ENCODE results near the gene FOXM1.

Gene FOXM1

DNA sequence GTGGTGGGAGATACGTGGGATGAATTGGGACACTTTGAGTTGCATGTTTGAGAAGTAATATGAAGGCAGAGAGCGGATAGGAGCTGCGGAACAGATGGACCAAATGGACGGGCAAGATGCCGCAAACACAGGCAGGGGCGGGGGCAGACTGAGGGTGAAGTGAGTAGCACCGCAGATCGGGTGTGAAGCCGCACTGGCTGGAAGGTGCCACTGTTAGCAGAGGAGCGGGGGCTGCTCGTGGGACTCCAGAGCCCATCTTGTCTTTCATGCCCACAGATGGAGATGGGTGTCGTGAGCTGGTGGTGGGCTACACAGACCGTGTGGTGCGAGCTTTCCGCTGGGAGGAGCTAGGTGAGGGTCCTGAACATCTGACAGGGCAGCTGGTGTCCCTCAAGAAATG, 57.2 kb downstream of the FOXM1 start:
- TF ChIP-seq, protein P1, sequence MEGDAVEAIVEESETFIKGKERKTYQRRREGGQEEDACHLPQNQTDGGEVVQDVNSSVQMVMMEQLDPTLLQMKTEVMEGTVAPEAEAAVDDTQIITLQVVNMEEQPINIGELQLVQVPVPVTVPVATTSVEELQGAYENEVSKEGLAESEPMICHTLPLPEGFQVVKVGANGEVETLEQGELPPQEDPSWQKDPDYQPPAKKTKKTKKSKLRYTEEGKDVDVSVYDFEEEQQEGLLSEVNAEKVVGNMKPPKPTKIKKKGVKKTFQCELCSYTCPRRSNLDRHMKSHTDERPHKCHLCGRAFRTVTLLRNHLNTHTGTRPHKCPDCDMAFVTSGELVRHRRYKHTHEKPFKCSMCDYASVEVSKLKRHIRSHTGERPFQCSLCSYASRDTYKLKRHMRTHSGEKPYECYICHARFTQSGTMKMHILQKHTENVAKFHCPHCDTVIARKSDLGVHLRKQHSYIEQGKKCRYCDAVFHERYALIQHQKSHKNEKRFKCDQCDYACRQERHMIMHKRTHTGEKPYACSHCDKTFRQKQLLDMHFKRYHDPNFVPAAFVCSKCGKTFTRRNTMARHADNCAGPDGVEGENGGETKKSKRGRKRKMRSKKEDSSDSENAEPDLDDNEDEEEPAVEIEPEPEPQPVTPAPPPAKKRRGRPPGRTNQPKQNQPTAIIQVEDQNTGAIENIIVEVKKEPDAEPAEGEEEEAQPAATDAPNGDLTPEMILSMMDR (conservative IDR thresholded peaks at IDR 0.05; ENCODE audit: low read depth, low read length), result no peak
- no peak overlapping the region for H3K4me3 ChIP-seq (ENCODE audit: low read length)
- no peak for DNase-seq (ENCODE audit: low read depth)

DNA sequence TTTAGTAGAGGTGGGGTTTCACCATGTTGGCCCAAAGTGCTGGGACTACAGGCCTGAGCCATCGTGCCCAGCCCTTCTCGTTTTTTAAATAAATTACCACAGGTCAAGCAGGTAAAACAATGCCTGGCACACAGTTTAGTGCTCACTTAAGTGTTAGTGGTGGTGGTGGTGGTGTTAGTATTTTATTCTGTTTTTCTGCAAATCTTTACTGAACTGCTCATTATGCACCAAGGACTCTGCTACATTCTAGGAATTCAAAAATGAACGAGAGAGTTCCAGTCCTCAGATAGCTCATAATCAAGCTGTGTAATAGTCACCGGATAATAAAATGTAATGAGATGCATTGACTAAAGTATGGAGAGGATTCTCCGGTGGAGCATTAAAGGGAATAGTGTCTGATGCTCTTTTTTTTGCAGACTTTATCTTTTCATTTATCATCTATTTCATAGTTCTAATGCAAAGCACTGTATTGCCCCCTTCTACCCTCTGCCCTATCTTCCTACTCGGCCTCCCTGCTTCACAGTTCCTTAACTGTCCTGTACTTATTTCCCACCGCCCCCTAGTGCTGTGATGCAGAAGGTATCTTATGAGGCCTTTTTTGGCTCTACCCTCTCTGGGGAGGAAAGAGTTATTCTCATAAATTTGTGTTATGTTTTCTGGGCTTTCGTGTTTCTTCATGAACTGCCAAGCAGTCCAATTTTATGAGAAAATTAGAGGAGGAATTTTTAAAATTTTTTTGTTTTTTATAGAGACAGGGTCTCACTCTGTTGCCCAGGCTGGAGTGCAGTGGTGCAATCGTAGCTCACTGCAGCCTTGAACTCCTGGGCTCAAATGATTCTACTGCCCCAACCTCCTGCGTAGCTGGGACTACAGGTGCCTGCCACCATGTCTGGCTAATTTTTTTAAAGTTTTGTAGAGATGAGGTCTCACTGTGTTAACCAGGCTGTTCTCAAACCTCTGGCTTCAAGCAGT, 63.5 kb downstream of the FOXM1 start:
- no peak for DNase-seq (ENCODE audit: low read depth)
- peak overlapping the region; percentile 95 for H3K4me3 ChIP-seq (ENCODE audit: low read length)
- TF ChIP-seq, protein P1 (conservative IDR thresholded peaks at IDR 0.05; ENCODE audit: low read depth, low read length), result peak; percentile 82

DNA sequence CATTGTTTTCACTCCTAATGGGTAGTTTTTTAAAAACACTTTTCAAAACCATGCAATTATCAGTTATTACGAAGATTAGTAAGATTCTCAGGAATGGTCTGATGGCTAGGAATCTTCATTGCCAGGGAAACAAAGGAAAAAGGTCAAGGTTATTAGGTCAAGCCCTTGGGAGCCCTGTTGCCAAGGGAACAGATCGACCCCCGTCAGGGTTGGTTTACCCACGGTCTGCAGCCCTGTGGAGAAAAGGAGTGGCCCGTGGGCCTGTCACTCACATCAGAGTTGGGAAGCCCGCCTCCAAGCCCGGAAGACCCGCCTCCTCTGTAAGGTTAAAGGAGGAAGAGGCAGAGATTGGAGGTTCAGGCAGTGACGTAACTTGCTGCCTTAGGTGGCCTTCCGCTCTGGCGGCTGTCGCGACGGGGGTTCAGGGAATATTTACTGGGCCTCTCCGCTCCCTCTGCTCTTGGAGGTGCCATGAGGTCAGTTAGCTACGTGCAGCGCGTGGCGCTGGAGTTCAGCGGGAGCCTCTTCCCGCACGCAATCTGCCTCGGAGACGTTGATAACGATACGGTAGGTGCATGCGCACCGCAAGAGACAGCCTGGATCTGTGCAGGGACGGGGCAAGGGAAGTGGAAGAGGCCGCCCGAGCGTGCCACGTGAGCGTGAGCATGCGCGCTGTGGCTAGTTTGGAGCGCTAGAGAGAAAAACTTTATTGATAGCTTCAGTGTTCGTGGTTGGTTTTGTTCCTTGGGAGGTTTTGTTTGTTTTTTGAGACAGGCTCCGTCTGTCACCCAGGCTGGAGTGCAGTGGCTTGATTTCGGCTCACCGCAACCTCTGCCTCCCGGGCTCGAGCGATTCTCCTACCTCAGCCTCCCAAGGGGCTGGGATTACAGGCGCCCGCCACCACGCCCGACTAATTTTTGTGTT, 64.4 kb downstream of the FOXM1 start, which contains the start of gene ITFG2:
Gene ITFG2, plus strand, starts transcription at position 379 of the 924 bp plus-strand sequence. Its CDS starts 93 bp downstream, at position 472.
- TF ChIP-seq, protein P1 (conservative IDR thresholded peaks at IDR 0.05; ENCODE audit: low read depth, low read length), result no peak
- H3K4me3 ChIP-seq (ENCODE audit: low read length), result peak within 1 kb of the TSS; percentile 95
- peak; percentile 92 for DNase-seq (ENCODE audit: low read depth)

DNA sequence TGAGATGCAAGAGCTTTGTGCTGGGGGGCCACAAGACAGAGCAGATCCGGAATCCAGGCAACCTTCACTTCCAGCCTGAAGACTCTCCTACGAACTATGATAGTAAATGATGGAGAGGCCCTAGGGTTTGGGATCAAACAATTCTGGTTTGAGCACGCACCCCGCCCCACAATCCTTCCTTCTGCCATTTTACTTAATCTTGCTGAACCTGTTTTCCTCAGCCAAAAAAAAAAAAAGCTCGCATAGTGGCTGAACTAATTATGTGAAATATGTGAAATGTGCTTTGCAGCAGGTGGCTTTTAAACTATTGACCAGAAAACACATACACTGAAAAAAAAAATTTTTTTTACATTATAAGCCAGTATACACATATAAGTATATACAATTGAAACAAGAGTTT, 65.2 kb downstream of the FOXM1 start:
- no peak for DNase-seq (ENCODE audit: low read depth)
- H3K4me3 ChIP-seq (ENCODE audit: low read length), result peak overlapping the region; percentile 95
- TF ChIP-seq, protein P1 (conservative IDR thresholded peaks at IDR 0.05; ENCODE audit: low read depth, low read length), result no peak

Measured in retinal pigment epithelial cell (primary cell).